GM19099 (cell line): ENCODE results near the gene RXRA.

Experiments
- POLR2A ChIP-seq: IDR thresholded peaks from 3 replicates; pipeline ENCODE4 v1.6.1; 2011; ENCODE audit warnings: low read depth; ENCODE audit not compliant: insufficient read length; ENCODE audit errors: extremely low read depth

Gene RXRA

GRCh38 chr9:134405527-134405926, 79.3 kb downstream of the RXRA start:
- TF ChIP-seq POLR2A: no peak

- TF ChIP-seq POLR2A: no peak
Observed at GRCh38 chr9:134406366-134407120, 80.3 kb downstream of the RXRA start.

GRCh38 chr9:134407121-134407779, 81.0 kb downstream of the RXRA start:
- peak; percentile 67 for TF ChIP-seq POLR2A

- TF ChIP-seq POLR2A: no peak
Observed at GRCh38 chr9:134408389-134408788, 82.1 kb downstream of the RXRA start.

DNA sequence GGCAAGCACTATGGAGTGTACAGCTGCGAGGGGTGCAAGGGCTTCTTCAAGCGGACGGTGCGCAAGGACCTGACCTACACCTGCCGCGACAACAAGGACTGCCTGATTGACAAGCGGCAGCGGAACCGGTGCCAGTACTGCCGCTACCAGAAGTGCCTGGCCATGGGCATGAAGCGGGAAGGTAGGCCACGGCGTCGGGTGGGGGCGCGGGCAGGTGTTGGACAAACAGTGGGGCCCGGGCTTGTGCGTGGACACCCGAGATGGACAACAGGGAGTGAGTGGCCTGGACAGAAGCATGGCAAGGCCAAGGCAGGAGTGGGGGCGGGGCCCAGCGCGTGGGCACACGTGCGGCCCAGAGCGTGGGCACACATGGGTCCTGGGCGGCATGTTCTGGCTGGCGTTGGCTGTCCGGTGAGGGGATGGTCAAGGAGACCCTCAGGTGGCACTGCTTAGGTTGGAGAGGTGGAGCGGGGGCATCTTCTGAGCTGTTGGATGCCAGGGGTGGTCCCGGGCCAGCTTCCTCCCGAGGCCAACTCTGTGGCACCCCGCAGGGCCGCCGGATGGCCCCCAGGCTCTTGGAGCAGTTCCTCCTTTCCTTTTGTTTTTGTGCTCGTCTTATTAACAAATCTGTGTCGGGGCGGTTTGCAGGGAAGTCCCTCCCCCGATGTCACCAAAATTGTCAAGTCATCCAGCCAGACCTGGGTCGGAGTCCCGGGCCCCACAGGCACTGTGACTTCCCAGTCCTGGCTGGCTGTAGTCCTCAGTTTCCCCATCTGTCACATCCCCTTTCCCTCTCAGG, 82.9 kb downstream of the RXRA start:
- no peak for TF ChIP-seq POLR2A

DNA sequence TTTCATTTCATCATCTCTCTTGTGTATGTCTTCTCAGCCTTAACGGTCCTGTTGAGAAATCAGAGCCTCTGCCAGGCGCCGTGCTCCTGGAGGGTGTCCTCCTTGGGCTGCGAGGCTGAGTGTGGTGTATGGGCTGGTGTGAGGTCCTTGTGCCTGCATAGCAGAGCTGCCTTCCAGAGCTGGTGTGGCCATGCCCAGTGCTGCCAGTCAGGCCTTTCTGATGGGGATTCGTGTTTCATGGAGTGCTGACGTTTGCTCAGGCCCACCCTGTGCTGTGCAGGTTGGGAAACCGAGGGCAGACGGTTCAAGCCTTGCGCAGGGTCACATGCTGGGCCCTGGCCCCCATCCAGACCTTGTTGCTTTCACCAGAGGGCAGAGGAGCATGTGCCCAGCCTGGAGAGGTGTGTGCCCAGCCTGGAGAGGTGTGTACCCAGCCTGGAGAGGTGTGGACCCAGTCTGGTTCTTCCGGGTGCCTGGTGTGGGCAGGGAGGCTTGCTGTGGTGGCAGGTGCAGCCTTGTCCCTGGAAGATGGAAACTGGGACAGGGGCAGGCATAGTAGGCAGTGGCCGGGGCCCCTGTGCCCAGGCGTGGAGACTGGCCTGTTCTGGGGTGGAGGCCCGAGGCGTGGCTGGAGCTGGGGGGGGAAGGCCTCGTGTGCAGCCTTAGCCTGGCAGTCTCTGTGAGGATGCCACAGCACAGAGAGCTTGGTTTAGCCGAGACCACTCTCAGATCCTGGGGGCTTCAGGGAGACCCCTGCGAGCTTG, 84.0 kb downstream of the RXRA start:
- no peak for TF ChIP-seq POLR2A

- no peak for TF ChIP-seq POLR2A
Observed at GRCh38 chr9:134410835-134411217, 84.6 kb downstream of the RXRA start.

GRCh38 chr9:134411440-134412297, 85.4 kb downstream of the RXRA start:
- no peak for TF ChIP-seq POLR2A

- TF ChIP-seq POLR2A: no peak
Observed at GRCh38 chr9:134412298-134412711, 86.0 kb downstream of the RXRA start.

DNA sequence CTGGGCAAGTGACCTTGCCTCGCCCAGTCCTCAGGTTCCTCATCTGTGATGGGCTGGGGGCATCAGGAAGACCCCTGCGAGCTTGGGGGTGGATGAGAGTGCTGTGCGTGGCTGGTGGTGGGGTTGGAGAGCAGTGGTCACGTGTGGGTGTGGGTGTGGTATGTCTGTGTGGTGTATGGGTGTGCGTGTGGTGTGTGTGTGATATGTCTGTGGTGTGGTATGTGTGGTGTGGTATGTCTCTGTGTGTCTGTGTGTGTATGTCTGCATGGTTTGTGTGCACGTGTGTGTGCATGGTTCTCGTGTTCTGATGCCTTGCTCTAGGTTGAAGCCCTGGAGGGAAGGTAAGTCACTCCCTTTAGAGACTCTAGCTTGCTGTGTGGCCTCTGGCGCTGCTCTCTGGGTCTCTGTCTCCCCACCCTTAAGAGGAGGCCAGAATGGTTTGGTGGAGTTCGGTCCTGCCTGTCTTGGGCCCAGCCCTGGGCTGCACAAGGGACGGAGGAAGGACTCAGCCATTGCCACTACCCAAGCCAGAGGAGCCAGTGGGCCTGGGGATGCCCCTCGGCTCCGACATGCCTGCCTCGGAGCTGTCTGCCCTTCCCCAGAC, 87.0 kb downstream of the RXRA start:
- TF ChIP-seq POLR2A: no peak

DNA sequence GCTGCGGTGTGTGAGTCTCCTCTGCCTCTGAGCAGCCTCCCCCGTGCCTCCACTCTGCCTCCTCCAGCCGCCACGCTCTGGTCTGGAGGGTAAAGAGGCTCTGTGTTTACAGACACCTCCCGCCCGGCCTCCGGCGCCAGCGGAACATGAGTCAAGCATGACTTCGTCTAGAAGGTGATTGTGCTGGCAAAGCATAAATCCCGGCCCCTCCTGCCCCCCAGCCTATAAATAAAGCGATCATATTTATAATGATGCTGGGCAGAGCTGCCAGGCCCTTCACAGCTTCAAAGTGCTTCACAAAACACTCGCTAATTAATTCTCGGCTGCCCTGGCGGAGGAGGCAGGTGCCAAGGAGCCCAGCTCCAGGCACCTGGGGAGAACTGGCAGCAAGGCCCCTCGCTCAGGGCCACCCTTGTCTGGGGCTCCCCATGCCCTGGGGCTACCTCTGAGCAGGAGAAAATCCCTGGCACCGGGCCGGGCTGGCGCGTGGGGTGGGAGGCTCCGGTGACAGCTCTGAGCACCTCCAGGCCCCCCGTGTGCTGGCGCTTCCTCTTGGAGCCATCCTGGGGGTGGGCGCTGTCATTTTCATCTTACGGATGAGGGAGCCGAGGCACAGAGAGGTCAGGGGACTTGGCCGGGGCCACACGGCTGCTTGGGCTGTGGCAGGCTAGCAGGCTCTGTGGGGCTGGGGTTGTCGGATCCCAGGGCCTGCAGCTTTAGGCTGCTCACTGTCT, 87.8 kb downstream of the RXRA start:
- no peak for TF ChIP-seq POLR2A

DNA sequence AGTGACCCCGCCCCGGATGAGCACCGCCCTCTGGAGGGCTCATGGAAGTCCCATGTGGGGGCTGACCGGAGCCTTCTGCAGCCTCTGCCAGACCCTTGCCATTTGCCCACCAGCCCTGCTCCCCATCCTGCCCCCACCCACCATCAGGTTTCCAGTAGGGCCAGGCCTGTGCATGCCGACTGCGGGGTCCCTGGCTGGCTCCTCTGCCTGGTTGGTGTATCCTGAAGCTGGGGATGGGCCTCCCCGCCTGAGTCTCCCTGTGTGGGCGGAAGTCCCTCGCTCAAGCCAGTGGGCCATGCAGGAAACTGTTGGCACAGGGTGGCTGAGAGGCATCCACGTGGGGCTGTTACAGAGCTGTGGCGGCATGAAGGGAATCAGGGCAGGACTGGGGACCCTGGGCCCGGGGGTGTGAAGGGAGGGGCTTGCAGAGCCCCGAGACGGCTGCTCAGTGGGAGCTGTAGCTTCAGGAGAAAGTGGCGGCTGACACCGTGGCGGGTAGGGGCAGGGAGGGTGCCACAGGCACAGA, 88.7 kb downstream of the RXRA start:
- no peak for TF ChIP-seq POLR2A
